ENCODE data around the gene PACRGL.

GRCh38 chr4:20666012-20666860 lies 34.0 kb upstream of the PACRGL start:
- no peak for TF ChIP-seq CTCF (IDR thresholded peaks at IDR 0.05)
- no peak for TF ChIP-seq POLR2A (IDR thresholded peaks at IDR 0.05)
